GM12878 (cell line): ENCODE data around the gene IFIH1. TPM values are rescaled to one million over a fixed set of nuclear protein-coding genes. Genes with fewer than 3 reads are reported as not detected.

Experiments used
- ATAC-seq: fragments of 200-7000 bp; cut with Tn5 transposase; 3 replicates; pipeline ENCODE4 v1.9.1; 2020; ENCODE audit warnings: mild to moderate bottlenecking, moderate library complexity
- BruUV-seq: library from RNA; stranded (reverse); fragments of 400-500 nt; replicated peaks from 2 replicates; lab custom pipeline; 2021; lab: Mats Ljungman, UMichigan
- CTCF ChIA-PET: fragments of 300-600 bp; sonication (Branson Sonifier 250); formaldehyde crosslinking; extraction: SDS; loops from one replicate; lab custom pipeline; 2021; ENCODE audit warnings: inconsistent platforms; lab: Yijun Ruan, JAX
- POLR2A ChIA-PET: fragments of 350-600 bp; formaldehyde crosslinking; extraction: SDS; loops from one replicate; lab custom pipeline; 2021; ENCODE audit warnings: inconsistent platforms; lab: Charles Lee
- RAD21 ChIA-PET: fragments of 300-600 bp; sonication (Branson Sonifier 250); formaldehyde crosslinking; loops from one replicate; lab custom pipeline; 2023; ENCODE audit warnings: antibody characterized with exemption; ENCODE audit not compliant: unreplicated experiment; lab: Charles Lee
- SMC1A ChIA-PET: fragments of 300-600 bp; sonication (Branson Sonifier 250); formaldehyde crosslinking; loops from one replicate; lab custom pipeline; 2023; ENCODE audit not compliant: unreplicated experiment, uncharacterized antibody; lab: Charles Lee
- DNase-seq: peaks from one replicate; pipeline ENCODE4 v3.0.0-alpha.2; 2011; ENCODE audit warnings: low read depth, low spot score
- FAIRE-seq: peaks from 3 replicates; lab custom pipeline; 2011; peaks lifted over from hg19 to GRCh38; lab: Jason Lieb, UNC
- H2AFZ ChIP-seq: 2 replicates; pipeline ENCODE4 v1.6.0; 2011; ENCODE audit warnings: low read depth, low read length, control low read depth; ENCODE audit not compliant: control insufficient read depth
- H3K27ac ChIP-seq: 2 replicates; pipeline ENCODE4 v1.5.1; 2011; ENCODE audit warnings: control low read depth; ENCODE audit not compliant: control insufficient read depth, insufficient read depth
- H3K27me3 ChIP-seq, 2 experiments: replicated peaks in 1 of 2; 2 replicates each; pipeline versions ENCODE4 v1.6.0 to v1.6.1; 2011; ENCODE audit warnings: low read length in 1 of 2; ENCODE audit not compliant: control insufficient read depth in 2 of 2, insufficient read depth in 2 of 2
- H3K36me3 ChIP-seq, 2 experiments: 2 replicates each; pipeline ENCODE4 v1.5.1; 2011; ENCODE audit warnings: low read length in 1 of 2; ENCODE audit not compliant: control insufficient read depth in 2 of 2, insufficient read depth in 2 of 2
- H3K4me1 ChIP-seq: 2 replicates; pipeline ENCODE4 v1.6.1; 2011; ENCODE audit warnings: mild to moderate bottlenecking, low read length, moderate library complexity, mixed read lengths; ENCODE audit not compliant: control insufficient read depth, insufficient read depth
- H3K4me2 ChIP-seq: 2 replicates; pipeline ENCODE4 v1.6.0; 2011; ENCODE audit warnings: control low read depth; ENCODE audit not compliant: control insufficient read depth, insufficient read depth
- H3K4me3 ChIP-seq: fragments of 200-600 bp; sonication (generic); 2 replicates; pipeline ENCODE4 v1.5.1; 2016
- H3K79me2 ChIP-seq: 2 replicates; pipeline ENCODE4 v1.6.0; 2011; ENCODE audit warnings: low read length; ENCODE audit not compliant: control insufficient read depth, insufficient read depth
- H3K9ac ChIP-seq: 2 replicates; pipeline ENCODE4 v1.8.0; 2011; ENCODE audit warnings: low read length, control low read depth, mixed read lengths; ENCODE audit not compliant: control insufficient read depth, insufficient read depth
- H3K9me3 ChIP-seq: replicated peaks from 3 replicates; pipeline ENCODE4 v1.5.1; 2011; ENCODE audit warnings: mild to moderate bottlenecking, low read length; ENCODE audit not compliant: control insufficient read depth, insufficient read depth
- H4K20me1 ChIP-seq: 2 replicates; pipeline ENCODE4 v1.6.0; 2011; ENCODE audit not compliant: control insufficient read depth, insufficient read depth
- ASH2L ChIP-seq: fragments of 300-600, 200-600 bp; sonication (generic); IDR thresholded peaks from 2 replicates; pipeline ENCODE4 v1.6.1; 2017; ENCODE audit warnings: low read depth, mild to moderate bottlenecking, borderline replicate concordance
- BHLHE40 ChIP-seq, 2 experiments: fragments of 450-650 bp in 1 of 2; IDR thresholded peaks; 2 replicates each; pipeline ENCODE4 v1.6.1; 2011 to 2017; ENCODE audit warnings: low read depth in 2 of 2, borderline replicate concordance in 1 of 2, improper control_type of control experiment in 1 of 2, low read length in 1 of 2, mild to moderate bottlenecking in 1 of 2
- HDAC2 ChIP-seq: fragments of 200-600 bp; sonication (generic); IDR thresholded peaks from 2 replicates; pipeline ENCODE4 v1.6.1; 2017
- MTA3 ChIP-seq: IDR thresholded peaks from 2 replicates; pipeline ENCODE4 v1.6.1; 2012; ENCODE audit warnings: low read length, inconsistent platforms, borderline replicate concordance
- NFYA ChIP-seq: IDR thresholded peaks from 2 replicates; pipeline ENCODE4 v1.6.1; 2011; ENCODE audit warnings: low read depth, mild to moderate bottlenecking, low read length, improper control_type of control experiment, borderline replicate concordance
- SRF ChIP-seq, 2 experiments: IDR thresholded peaks; 2 replicates each; pipeline ENCODE4 v1.6.1; 2011; ENCODE audit warnings: low read depth in 2 of 2, low read length in 2 of 2, mild to moderate bottlenecking in 1 of 2, moderate library complexity in 1 of 2
- WRNIP1 ChIP-seq: IDR thresholded peaks from 2 replicates; pipeline ENCODE4 v1.6.1; 2011; ENCODE audit warnings: low read depth, low read length, improper control_type of control experiment, borderline replicate concordance
- WGBS: methylation state at CpG from one replicate; pipeline ENCODE4 v1.1.6; 2016; ENCODE audit warnings: low lambda C conversion rate; ENCODE audit not compliant: insufficient replicate concordance, insufficient coverage; ENCODE audit errors: missing lambda C conversion rate; 5-methylcytosine and 5-hydroxymethylcytosine counted together
- in situ Hi-C: fragments of 300-500 bp; cut with MboI; formaldehyde crosslinking; loops from 9 replicates; pipeline ENCODE4 v1.14.3; 2018; ENCODE audit warnings: mixed read lengths
- intact Hi-C: fragments of 100-400 bp; cut with micrococcal nuclease; formaldehyde crosslinking; loops from one replicate; pipeline ENCODE4 v1.14.2; 2022; ENCODE audit not compliant: unreplicated experiment
- polyA plus RNA-seq, 11 experiments: library from polyadenylated mRNA; depleted of rRNA in 4 of 11; unstranded in 6 of 11; stranded (reverse) in 5 of 11; fragments of >200 nt; fragmentation: Nextera tagmentation in 4 of 11; fragmentation: Illumina TruSeq in 1 of 11; extraction: Ambion mirVana in 4 of 11; extraction: Trizol in 1 of 11; gene quantifications; 1 replicate in 1 of 11; 2 replicates in 10 of 11; pipeline versions ENCODE4 v1.2.1 to v1.2.3, GENCODE V29; 2011 to 2016; ENCODE audit warnings: inconsistent platforms in 2 of 11, missing spikeins in 2 of 11, low read depth in 1 of 11
- total RNA-seq, 4 experiments: library from RNA; depleted of rRNA in 3 of 4; stranded (reverse); fragments of >200 nt in 3 of 4; fragmentation: Illumina TruSeq in 1 of 4; extraction: Trizol in 1 of 4; gene quantifications; 2 replicates each; pipeline versions ENCODE4 v1.2.1 to v1.2.3, GENCODE V29; 2013 to 2021

Gene IFIH1
- total and polyA plus RNA-seq, 10 of the 15 experiments (the other 5 are each of a cell fraction or from before 2014, with no cell fraction given) = 12.5 to 40.9 (median 28.8) TPM

DNA sequence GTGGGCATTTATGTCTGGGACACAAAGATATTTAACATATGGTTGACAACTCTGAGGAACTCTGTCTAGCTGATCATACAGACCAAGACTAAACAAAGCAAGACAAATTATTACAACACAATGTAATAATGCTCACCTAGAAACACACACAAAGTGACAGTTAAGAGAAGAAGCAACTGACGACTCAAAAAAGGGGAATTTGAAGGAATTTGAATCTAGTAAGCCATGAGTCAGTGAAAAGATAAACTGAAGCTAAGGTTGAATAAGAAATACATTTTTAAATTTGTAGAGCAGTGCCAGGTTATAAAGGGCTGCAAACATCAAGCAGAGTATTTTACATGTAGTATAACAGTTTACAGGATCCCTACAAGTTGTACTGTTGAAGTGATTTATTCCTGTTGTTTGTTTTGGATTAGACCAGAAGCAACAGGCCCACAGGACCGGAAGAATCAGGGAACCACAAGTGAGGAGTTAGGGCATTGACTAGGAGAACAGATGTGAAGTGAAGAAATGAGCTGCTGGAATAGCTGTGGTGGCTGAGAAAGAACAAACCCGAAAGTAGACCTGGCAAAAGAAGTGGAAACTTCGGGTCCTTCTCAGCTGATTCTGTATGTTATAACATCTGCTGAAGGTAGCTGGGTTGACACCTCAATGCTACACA is 35.6 kb downstream of the IFIH1 start:
- Histone ChIP-seq H3K4me1 (no peaks in the 10 kb centered on the region), H3K27ac (no peak overlapping the region), H4K20me1 (no peaks in the 10 kb centered on the region), H3K79me2 (no peaks in the 10 kb centered on the region), H3K4me3 (no peak overlapping the region)
- ChIA-PET SMC1A (interaction anchor here (1.0 to 2.7 kb wide), 3 partner anchors 8 to 26 kb away, joined by 3 to 10 read pairs (median 3); no protein-coding TSS in a partner anchor), RAD21 (interaction anchor here (0.8 to 1.6 kb wide), 3 partner anchors 11 to 51 kb away, joined by 3 to 4 read pairs (median 3); no protein-coding TSS in a partner anchor)
- in situ Hi-C loops (no loop called here), intact Hi-C loops (no loop called here)
- no peak for ATAC-seq
- no peak for TF ChIP-seq HDAC2
- TF ChIP-seq NFYA = no peak
- no peak for TF ChIP-seq ASH2L
- TF ChIP-seq, all 136 proteins: peak for 0
- DNase-seq = no peak
- Histone ChIP-seq H3K9me3 (no peaks in the 10 kb centered on the region), H2AFZ (no peak overlapping the region), H3K27me3 (no peaks in the 10 kb centered on the region), H3K36me3 (peaks cover 5 to 33% of the 10 kb centered on the region in 2 experiments), H3K9ac (no peak overlapping the region), H3K4me2 (no peak overlapping the region)
- CTCF ChIA-PET = interaction anchor here (1.1 to 13.1 kb wide), 5 partner anchors 17 to 62 kb away, joined by 3 to 172 read pairs (median 5); no protein-coding TSS in a partner anchor
- POLR2A ChIA-PET = no interaction called here
- WGBS = 69% methylated on average over 4 of the region's 4 CpGs
- BruUV-seq = no TSS peak
- peak; percentile 7 for FAIRE-seq

DNA sequence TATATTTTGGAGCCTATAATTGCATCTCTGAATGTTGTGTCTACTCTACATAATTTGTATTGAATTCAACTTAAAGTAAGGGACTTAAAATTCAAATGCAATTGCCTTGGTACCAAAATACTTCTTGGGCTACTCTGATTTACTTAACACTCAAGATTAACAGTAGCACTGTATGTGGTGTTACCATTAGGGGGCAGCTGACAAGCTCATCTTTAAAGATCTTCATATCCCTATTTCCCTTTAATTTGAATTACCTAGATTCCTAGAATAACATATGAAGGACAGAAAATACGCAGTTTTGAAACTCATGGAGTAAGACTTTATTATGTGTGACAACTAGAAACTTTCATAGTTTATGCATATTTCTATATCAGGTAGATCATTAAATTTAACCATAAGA is 37.8 kb downstream of the IFIH1 start:
- Histone ChIP-seq H2AFZ (no peak overlapping the region), H3K27ac (no peak overlapping the region), H3K9me3 (no peaks in the 10 kb centered on the region), H3K27me3 (no peaks in the 10 kb centered on the region), H3K36me3 (peaks cover 4 to 18% of the 10 kb centered on the region in 2 experiments; a peak in 2 of 4 replicates), H3K9ac (no peak overlapping the region), H3K4me2 (no peak overlapping the region), H3K79me2 (no peaks in the 10 kb centered on the region), H3K4me1 (no peaks in the 10 kb centered on the region), H4K20me1 (no peaks in the 10 kb centered on the region), H3K4me3 (no peak overlapping the region)
- BruUV-seq = no TSS peak
- ChIA-PET POLR2A (interaction anchor here (0.9 kb wide), 1 partner anchor 17 kb away, joined by 3 read pairs; no protein-coding TSS in a partner anchor), RAD21 (interaction anchor here (0.7 to 1.9 kb wide), 3 partner anchors 17 to 58 kb away, joined by 3 to 6 read pairs (median 5); no protein-coding TSS in a partner anchor), SMC1A (interaction anchor here (0.6 to 2.7 kb wide), 7 partner anchors 10 to 59 kb away, joined by 3 to 10 read pairs (median 4); no protein-coding TSS in a partner anchor), CTCF (interaction anchor here (1.0 to 13.1 kb wide), 9 partner anchors 9 to 67 kb away, joined by 3 to 172 read pairs (median 5); no protein-coding TSS in a partner anchor)
- 95% methylated on average over 1 of the region's 1 CpG for WGBS
- in situ Hi-C loops = no loop called here
- intact Hi-C loops = no loop called here
- TF ChIP-seq MTA3 (no peak), SRF (IDR thresholded peaks at IDR 0.05; ENCODE audit: low read depth in 2 of 2, low read length in 2 of 2) (no peak), BHLHE40 (IDR thresholded peaks at IDR 0.05; ENCODE audit: borderline replicate concordance in 1 of 2, low read depth in 2 of 2, low read length in 1 of 2) (no peak), WRNIP1 (no peak)
- FAIRE-seq (no peak), ATAC-seq (no peak), DNase-seq (no peak)
